Tibial nerve (tissue), 4 donors: ENCODE results near the gene CSNK2A1.

Source experiments
- CTCF ChIP-seq, 5 experiments: fragments of 200-600 bp in 3 of 5; fragments of 450-650 bp in 2 of 5; sonication (generic) in 3 of 5; IDR thresholded peaks; one replicate each; pipeline ENCODE4 v1.5.1; 2016 to 2019; ENCODE audit warnings: antibody characterized with exemption in 5 of 5, mild to moderate bottlenecking in 3 of 5, moderate library complexity in 2 of 5
- EP300 ChIP-seq, 2 donors: sonication (generic); formaldehyde crosslinking; IDR thresholded peaks; one replicate each; pipeline ENCODE4 v1.6.1; 2017; ENCODE audit warnings: antibody characterized with exemption in 2 of 2, mild to moderate bottlenecking in 1 of 2
- POLR2A ChIP-seq, 2 donors: fragments of 450-650 bp; IDR thresholded peaks; one replicate each; pipeline ENCODE4 v1.6.1; 2017; ENCODE audit warnings: antibody characterized with exemption in 2 of 2, mild to moderate bottlenecking in 2 of 2, moderate library complexity in 2 of 2

GRCh38 chr20:428658-429200 is 114.9 kb downstream of the CSNK2A1 start:
- no peak for TF ChIP-seq CTCF (IDR thresholded peaks at IDR 0.05)
- TF ChIP-seq POLR2A (IDR thresholded peaks at IDR 0.05): no peak
- TF ChIP-seq EP300 (IDR thresholded peaks at IDR 0.05): no peak
